ENCODE data around the gene ZBTB17. TPM values are rescaled to one million over a fixed set of nuclear protein-coding genes. Genes with fewer than 3 reads are reported as not detected.

Gene ZBTB17
- polyA plus RNA-seq, 3 donors = 25.7 to 29.9 (median 28.3) TPM

GRCh38 chr1:15962671-15963362 is 13.1 kb downstream of the ZBTB17 start:
- DNase-seq (ENCODE audit: low read depth in 3 of 3, low spot score in 2 of 3) = no peak

DNA sequence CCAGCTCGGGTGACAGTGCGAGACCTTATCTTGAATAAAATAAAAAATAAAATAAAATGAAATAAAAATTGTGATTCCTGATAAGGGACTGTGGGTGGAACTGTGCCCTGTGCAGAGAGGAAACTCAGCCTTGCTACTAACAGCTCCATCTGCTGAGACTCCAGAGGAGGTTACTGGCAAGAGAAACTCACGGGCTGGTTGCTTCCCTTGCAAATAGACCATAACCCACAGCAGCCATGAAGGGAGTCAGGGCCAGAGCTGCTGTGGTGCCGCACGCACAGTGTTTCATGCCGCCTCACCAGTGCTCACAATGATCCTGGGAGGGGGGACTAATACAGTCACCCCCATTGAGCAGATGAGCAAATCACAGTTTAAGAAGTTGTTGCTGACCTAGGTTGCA is 13.7 kb downstream of the ZBTB17 start:
- no peak for DNase-seq (ENCODE audit: low read depth in 3 of 3, low spot score in 2 of 3)

DNA sequence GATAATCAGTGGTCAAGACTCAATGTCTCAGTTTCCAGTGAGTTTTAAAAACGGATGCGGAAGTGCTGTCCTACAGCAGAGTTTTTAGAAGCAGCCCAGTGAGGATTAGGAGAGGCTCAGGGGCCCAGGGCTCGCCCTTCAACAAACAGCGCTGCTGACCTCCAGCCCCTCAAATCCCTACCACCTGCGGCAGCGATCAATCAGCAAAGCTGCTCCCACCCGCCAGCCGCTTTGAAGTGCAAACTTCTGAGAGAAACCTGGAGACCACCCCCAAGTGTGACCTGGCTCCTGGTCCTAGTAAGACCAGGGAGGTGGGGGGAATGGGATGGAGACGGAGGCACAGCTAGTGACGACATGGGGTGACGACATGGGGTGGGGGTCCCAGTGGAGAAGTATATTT is 14.4 kb downstream of the ZBTB17 start:
- no peak for DNase-seq (ENCODE audit: low read depth in 3 of 3, low spot score in 2 of 3)

DNA sequence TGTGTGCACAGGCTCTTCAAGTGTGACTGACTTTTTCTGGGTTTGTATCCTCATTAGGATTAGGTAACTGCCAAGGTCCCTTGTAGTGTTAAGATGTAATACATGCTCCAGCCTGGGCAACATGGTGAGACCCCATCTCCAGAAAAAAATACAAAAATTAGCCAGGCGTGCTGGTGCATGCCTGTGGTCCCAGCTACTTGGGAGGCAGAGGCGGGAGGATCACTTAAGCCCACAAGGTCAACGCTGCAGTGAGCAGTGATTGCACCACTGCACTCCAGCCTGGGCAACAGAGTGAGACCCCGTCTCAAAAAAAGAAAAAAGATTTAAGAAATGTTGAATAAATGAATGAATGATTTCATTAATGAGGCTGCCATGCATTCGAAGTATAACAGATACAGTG is 15.1 kb downstream of the ZBTB17 start:
- DNase-seq (ENCODE audit: low read depth in 3 of 3, low spot score in 2 of 3) = no peak

- no peak for DNase-seq (ENCODE audit: low read depth in 3 of 3, low spot score in 2 of 3)
Observed at GRCh38 chr1:15959827-15960446, 16.0 kb downstream of the ZBTB17 start.

- DNase-seq (ENCODE audit: low read depth in 3 of 3, low spot score in 2 of 3) = no peak
Observed at GRCh38 chr1:15959424-15959823, 16.5 kb downstream of the ZBTB17 start.

DNA sequence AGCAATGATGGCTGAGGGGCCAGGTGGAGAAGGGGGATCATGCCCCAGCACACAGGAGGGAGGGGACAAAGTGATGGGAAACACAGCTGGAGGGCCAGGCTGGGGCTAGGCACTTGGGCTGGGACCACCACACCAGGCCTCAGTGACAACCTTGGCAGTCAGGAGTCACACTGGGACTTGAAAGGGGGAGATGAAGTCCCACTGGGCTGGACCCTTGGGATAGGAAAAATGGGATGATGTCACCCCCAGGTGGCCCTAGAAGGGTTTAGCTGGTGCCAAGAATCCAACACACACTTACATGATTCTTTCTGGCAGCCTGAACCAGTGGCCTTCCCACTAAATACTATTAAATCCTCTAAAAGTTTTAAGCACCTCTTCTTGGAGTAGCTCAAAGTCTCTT is 17.1 kb downstream of the ZBTB17 start:
- DNase-seq (ENCODE audit: low read depth in 3 of 3, low spot score in 2 of 3) = no peak

DNA sequence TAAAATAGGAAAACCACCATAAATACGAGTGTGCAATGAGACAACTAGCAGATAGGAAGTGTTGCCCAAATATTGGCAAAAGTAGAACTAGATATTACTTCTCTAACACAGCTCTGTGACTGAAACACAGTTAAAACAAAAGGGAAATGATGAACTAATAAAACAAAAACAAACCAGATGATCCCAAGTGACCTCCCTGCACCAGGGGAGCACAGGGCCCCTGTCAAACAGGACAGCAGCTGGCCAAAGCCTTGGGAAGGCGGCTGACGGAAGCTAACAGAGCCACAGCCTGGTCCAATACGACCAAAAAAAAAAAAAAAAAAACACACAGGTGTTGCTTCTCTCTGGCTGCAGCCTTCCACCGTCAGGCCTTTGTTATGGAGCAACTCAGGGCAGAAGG is 17.8 kb downstream of the ZBTB17 start:
- no peak for DNase-seq (ENCODE audit: low read depth in 3 of 3, low spot score in 2 of 3)

- DNase-seq (ENCODE audit: low read depth in 3 of 3, low spot score in 2 of 3) = no peak
Observed at GRCh38 chr1:15957221-15958095, 18.4 kb downstream of the ZBTB17 start.

GRCh38 chr1:15956150-15956549 is 19.8 kb downstream of the ZBTB17 start:
- no peak for DNase-seq (ENCODE audit: low read depth in 3 of 3, low spot score in 2 of 3)

- no peak for DNase-seq (ENCODE audit: low read depth in 3 of 3, low spot score in 2 of 3)
Observed at GRCh38 chr1:15955552-15955951, 20.3 kb downstream of the ZBTB17 start.

DNA sequence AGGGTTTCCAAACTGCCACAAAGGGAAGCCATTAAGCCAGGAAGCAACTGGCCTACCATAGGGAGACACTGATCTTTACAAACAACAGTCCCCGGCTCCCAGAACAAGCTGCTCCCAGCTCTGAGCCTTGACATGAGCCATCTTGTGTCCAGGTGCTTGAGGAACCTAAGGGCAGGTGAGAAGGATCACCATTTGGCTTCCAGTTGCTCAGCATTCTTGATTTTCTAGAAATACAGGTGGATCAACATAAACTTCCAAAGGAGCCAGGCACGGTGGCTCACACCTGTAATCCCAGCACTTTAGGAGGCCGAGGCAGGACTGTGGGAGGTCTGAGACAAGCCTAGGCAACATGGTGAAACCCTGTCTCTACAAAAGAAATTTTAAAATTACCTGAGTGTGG is 21.6 kb downstream of the ZBTB17 start:
- DNase-seq (ENCODE audit: low read depth in 3 of 3, low spot score in 2 of 3) = no peak

DNA sequence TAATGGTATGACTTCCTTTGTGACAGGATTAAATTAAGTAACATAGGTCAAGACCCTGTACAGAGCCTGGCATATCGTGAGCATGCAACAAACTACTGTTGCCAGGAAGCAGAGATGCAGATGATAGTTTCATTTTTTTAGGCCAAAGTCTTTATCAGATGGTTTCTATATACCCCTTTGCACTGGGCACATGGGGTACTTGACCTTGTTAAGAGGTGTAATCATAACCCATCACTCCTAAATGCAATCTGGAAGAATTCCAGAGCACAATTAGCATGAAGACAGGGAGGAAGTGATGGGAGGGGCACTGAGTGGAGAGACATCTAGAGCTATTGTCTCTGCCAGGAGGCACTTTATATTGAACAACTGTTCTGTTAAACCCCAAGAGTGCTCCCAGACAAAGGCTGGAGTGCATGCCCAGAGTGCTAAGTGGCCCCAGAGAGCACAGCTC is 22.1 kb downstream of the ZBTB17 start:
- no peak for DNase-seq (ENCODE audit: low read depth in 3 of 3, low spot score in 2 of 3)

DNA sequence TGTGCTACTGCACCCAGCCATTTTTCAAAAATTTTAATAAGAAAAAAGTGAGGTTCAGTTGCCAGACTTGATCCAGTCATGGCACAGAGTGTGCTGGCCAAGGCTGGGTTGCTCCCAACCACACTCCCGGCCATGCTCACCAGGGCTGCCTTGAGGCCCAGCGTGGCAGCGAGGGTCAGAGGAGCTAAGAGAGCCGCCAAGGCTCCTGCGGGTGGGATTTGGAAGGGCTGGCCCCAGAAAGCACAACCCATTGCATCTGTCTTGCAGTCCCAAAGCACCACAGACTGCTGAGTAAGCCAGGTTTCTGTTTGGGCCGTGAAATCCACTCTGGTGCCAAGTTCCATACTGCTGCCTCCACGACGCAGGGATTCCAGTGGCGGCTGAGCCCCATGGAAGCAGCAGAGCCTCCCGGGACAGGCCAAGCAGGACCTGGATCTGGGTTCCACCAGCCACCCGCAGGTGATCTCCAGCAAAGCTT is 22.6 kb downstream of the ZBTB17 start:
- DNase-seq (ENCODE audit: low read depth in 3 of 3, low spot score in 2 of 3) = no peak

GRCh38 chr1:15952317-15953258 is 23.3 kb downstream of the ZBTB17 start:
- DNase-seq (ENCODE audit: low read depth in 3 of 3, low spot score in 2 of 3) = no peak

- DNase-seq (ENCODE audit: low read depth in 3 of 3, low spot score in 2 of 3) = no peak
Observed at GRCh38 chr1:15951341-15952153, 24.4 kb downstream of the ZBTB17 start.

- DNase-seq (ENCODE audit: low read depth in 3 of 3, low spot score in 2 of 3) = no peak
Observed at GRCh38 chr1:15950763-15951295, 25.1 kb downstream of the ZBTB17 start.

DNA sequence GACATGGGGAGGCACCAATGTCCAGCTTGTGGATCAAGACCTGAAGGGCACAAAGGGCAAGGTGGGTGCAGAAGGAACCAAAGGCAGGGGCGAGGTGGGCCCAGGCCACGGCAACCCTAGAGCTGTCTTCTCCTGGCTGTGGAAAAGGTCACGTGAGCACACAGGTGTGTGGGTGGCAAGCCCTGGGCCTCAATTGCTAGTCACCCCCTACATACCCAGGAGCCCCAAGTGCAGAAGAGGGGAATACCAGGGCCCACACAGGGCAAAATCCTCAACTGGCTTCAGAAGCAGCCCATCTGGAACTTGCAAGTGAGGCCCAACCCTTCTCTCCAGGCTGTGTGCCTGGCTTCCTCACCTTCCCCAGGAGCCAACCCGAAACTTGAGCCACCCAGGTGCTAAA is 25.6 kb downstream of the ZBTB17 start:
- no peak for DNase-seq (ENCODE audit: low read depth in 3 of 3, low spot score in 2 of 3)
